Upper lobe of left lung (tissue), 4 donors: Measurements from ENCODE around the gene RFX7.

Source experiments
- EP300 ChIP-seq, 4 donors: sonication (generic); formaldehyde crosslinking; IDR thresholded peaks; one replicate each; pipeline ENCODE4 v1.5.1; 2017; ENCODE audit warnings: antibody characterized with exemption in 4 of 4, control low read depth in 2 of 4
- POLR2AphosphoS5 ChIP-seq, 2 donors: sonication (generic); formaldehyde crosslinking; IDR thresholded peaks; one replicate each; pipeline ENCODE4 v1.5.1; 2017; ENCODE audit warnings: antibody characterized with exemption in 2 of 2
- TF ChIP-seq, protein P1 (sequence below), 6 experiments: fragments of 450-650 bp in 4 of 6; fragments of 200-600 bp in 2 of 6; sonication (generic) in 2 of 6; IDR thresholded peaks; one replicate each; pipeline ENCODE4 v1.5.1; 2016 to 2019; ENCODE audit warnings: antibody characterized with exemption in 6 of 6

- TF ChIP-seq EP300 (IDR thresholded peaks at IDR 0.05) (no peak), POLR2AphosphoS5 (IDR thresholded peaks at IDR 0.05) (no peak)
- TF ChIP-seq, protein P1, sequence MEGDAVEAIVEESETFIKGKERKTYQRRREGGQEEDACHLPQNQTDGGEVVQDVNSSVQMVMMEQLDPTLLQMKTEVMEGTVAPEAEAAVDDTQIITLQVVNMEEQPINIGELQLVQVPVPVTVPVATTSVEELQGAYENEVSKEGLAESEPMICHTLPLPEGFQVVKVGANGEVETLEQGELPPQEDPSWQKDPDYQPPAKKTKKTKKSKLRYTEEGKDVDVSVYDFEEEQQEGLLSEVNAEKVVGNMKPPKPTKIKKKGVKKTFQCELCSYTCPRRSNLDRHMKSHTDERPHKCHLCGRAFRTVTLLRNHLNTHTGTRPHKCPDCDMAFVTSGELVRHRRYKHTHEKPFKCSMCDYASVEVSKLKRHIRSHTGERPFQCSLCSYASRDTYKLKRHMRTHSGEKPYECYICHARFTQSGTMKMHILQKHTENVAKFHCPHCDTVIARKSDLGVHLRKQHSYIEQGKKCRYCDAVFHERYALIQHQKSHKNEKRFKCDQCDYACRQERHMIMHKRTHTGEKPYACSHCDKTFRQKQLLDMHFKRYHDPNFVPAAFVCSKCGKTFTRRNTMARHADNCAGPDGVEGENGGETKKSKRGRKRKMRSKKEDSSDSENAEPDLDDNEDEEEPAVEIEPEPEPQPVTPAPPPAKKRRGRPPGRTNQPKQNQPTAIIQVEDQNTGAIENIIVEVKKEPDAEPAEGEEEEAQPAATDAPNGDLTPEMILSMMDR (IDR thresholded peaks at IDR 0.05), result no peak
Measured at GRCh38 chr15:56045068-56045748, 198.5 kb downstream of the RFX7 start.
